KMS-11 (cell line): ENCODE data around the gene HYPK.
"Not testable (repeated sequence)": the region's sequence is repeated elsewhere in the genome, so short reads cannot be mapped to it uniquely, and the experiment has no call there.

Experiments
- H2AFZ ChIP-seq: fragments of 200-600 bp; sonication (generic); 2 replicates; pipeline ENCODE4 v1.6.1; 2016; ENCODE audit warnings: antibody characterized with exemption, mixed run types, low read depth
- H3K27ac ChIP-seq: fragments of 200-600 bp; sonication (generic); 2 replicates; pipeline ENCODE4 v1.6.1; 2016; ENCODE audit warnings: mild to moderate bottlenecking, mixed run types
- H3K27me3 ChIP-seq: fragments of 200-600 bp; sonication (generic); 2 replicates; pipeline ENCODE4 v1.6.1; 2017; ENCODE audit warnings: mild to moderate bottlenecking, low read depth, mixed run types, moderate library complexity; ENCODE audit not compliant: insufficient read depth
- H3K36me3 ChIP-seq: fragments of 200-600 bp; sonication (generic); 2 replicates; pipeline ENCODE4 v1.6.1; 2017; ENCODE audit warnings: mild to moderate bottlenecking, mixed run types; ENCODE audit not compliant: insufficient read depth
- H3K4me1 ChIP-seq: fragments of 200-600 bp; sonication (generic); 2 replicates; pipeline ENCODE4 v1.6.1; 2016; ENCODE audit warnings: mild to moderate bottlenecking, low read depth, mixed run types; ENCODE audit not compliant: poor library complexity, severe bottlenecking
- H3K4me2 ChIP-seq: fragments of 200-600 bp; sonication (generic); 2 replicates; pipeline ENCODE4 v1.7.0; 2016; ENCODE audit warnings: mild to moderate bottlenecking, mixed run types
- H3K4me3 ChIP-seq: fragments of 200-600 bp; sonication (generic); IDR thresholded peaks from 2 replicates; pipeline ENCODE4 v1.6.1; 2017; ENCODE audit warnings: low read depth, low read length, mixed read lengths; ENCODE audit not compliant: insufficient read depth
- H3K79me2 ChIP-seq: fragments of 200-600 bp; sonication (generic); 2 replicates; pipeline ENCODE4 v1.6.1; 2016; ENCODE audit warnings: low read depth, mixed run types; ENCODE audit not compliant: insufficient read depth
- H3K9ac ChIP-seq: fragments of 200-600 bp; sonication (generic); 2 replicates; pipeline ENCODE4 v1.6.1; 2016; ENCODE audit warnings: mild to moderate bottlenecking, mixed run types
- H4K20me1 ChIP-seq: fragments of 200-600 bp; sonication (generic); 2 replicates; pipeline ENCODE4 v1.6.1; 2016; ENCODE audit warnings: mild to moderate bottlenecking, mixed run types; ENCODE audit not compliant: insufficient read depth
- CTCF ChIP-seq: fragments of 200-600 bp; sonication (generic); conservative IDR thresholded peaks from 2 replicates; pipeline ENCODE4 v1.6.1; 2017; ENCODE audit warnings: low read depth, mild to moderate bottlenecking, antibody characterized with exemption, low read length, moderate library complexity, mixed read lengths

HYPK gene

GRCh38 chr15:43796566-43796965 lies 3.8 kb upstream of the HYPK start:
- Histone ChIP-seq H2AFZ (no peak overlapping the region), H3K36me3 (no peaks in the 10 kb centered on the region), H4K20me1 (no peaks in the 10 kb centered on the region), H3K27me3 (no peaks in the 10 kb centered on the region), H3K4me2 (no peak overlapping the region), H3K27ac (no peak overlapping the region), H3K79me2 (peaks cover 36% of the 10 kb centered on the region), H3K4me3 (no peak overlapping the region), H3K9ac (no peak overlapping the region), H3K4me1 (peaks cover 15% of the 10 kb centered on the region)
- no peak for TF ChIP-seq CTCF

GRCh38 chr15:43799209-43799944 lies 1.0 kb upstream of the HYPK start:
- H3K79me2 ChIP-seq = peaks cover 16% of the 10 kb centered on the region; the same call in 1 of the 2 replicates
- no peaks in the 10 kb centered on the region for H3K27me3 ChIP-seq
- H3K27ac ChIP-seq = no peak overlapping the region
- no peak for TF ChIP-seq CTCF
- H3K4me1 ChIP-seq = peaks cover 6% of the 10 kb centered on the region
- H4K20me1 ChIP-seq = no peaks in the 10 kb centered on the region
- H3K36me3 ChIP-seq = no peaks in the 10 kb centered on the region
- no peak overlapping the region for H3K4me2 ChIP-seq
- H2AFZ ChIP-seq = no peak overlapping the region
- no peak overlapping the region for H3K9ac ChIP-seq
- no peak overlapping the region for H3K4me3 ChIP-seq

GRCh38 chr15:43799945-43800285 lies 484 bp upstream of the HYPK start, which contains the start of gene SERINC4:
SERINC4 (minus strand) TSS chr15:43800220; CDS start chr15:43799986, 234 bp downstream.
- Histone ChIP-seq H3K36me3 (no peaks in the 10 kb centered on the region), H3K4me2 (peak within 1 kb of the TSS; percentile 88), H3K4me1 (peaks cover 6% of the 10 kb centered on the region), H3K4me3 (no peak within 1 kb of the TSS), H3K79me2 (peaks cover 13% of the 10 kb centered on the region; the same call in 1 of the 2 replicates), H3K9ac (peak within 1 kb of the TSS; percentile 55; the same call in 1 of the 2 replicates), H4K20me1 (no peaks in the 10 kb centered on the region), H2AFZ (peak within 1 kb of the TSS; percentile 63), H3K27me3 (no peaks in the 10 kb centered on the region), H3K27ac (no peak within 1 kb of the TSS)
- no peak for TF ChIP-seq CTCF

GRCh38 chr15:43802676-43803075 lies 2.3 kb downstream of the HYPK start:
- not testable (repeated sequence) for H3K9ac ChIP-seq, H3K4me1 ChIP-seq, H3K27ac ChIP-seq, H3K4me3 ChIP-seq, H4K20me1 ChIP-seq, H3K27me3 ChIP-seq, H3K36me3 ChIP-seq, H2AFZ ChIP-seq, H3K4me2 ChIP-seq
- peaks cover 13% of the 10 kb centered on the region; the same call in 1 of the 2 replicates for H3K79me2 ChIP-seq

- no peak overlapping the region for H3K27ac ChIP-seq
Observed at GRCh38 chr15:43808435-43808950, 8.1 kb downstream of the HYPK start.

More at GRCh38 chr15:43808435-43808950, 8.1 kb downstream of the HYPK start:
- Histone ChIP-seq H3K36me3 (peaks cover 4% of the 10 kb centered on the region; the same call in 1 of the 2 replicates), H3K79me2 (no peaks in the 10 kb centered on the region), H3K4me2 (no peak overlapping the region), H3K9ac (no peak overlapping the region), H3K4me1 (peaks cover under 1% of the 10 kb centered on the region), H2AFZ (no peak overlapping the region), H3K27me3 (no peaks in the 10 kb centered on the region), H3K4me3 (no peak overlapping the region), H4K20me1 (no peaks in the 10 kb centered on the region)
- TF ChIP-seq CTCF = no peak
